Mesenchymal stem cell (in vitro differentiated cells and primary cell): ENCODE measurements around the gene MAP6.

Experiments
- DNase-seq: peaks from one replicate; pipeline ENCODE4 v3.0.0-alpha.2; 2013
- H2AFZ ChIP-seq: one replicate; pipeline ENCODE4 v1.6.1; 2013; ENCODE audit warnings: low read depth, mild to moderate bottlenecking, control low read depth, inconsistent platforms, low read length, moderate library complexity
- H2AK5ac ChIP-seq: 2 replicates; pipeline ENCODE4 v1.6.1; 2013; ENCODE audit warnings: low read length, moderate library complexity, mild to moderate bottlenecking, inconsistent platforms; ENCODE audit not compliant: severe bottlenecking
- H2BK120ac ChIP-seq: one replicate; pipeline ENCODE4 v1.6.1; 2013; ENCODE audit warnings: low read depth, mild to moderate bottlenecking, inconsistent platforms, low read length, moderate library complexity
- H2BK12ac ChIP-seq, 2 experiments: one replicate each; pipeline ENCODE4 v1.6.1; 2013; ENCODE audit warnings: inconsistent platforms in 2 of 2, low read length in 2 of 2, mild to moderate bottlenecking in 2 of 2, moderate library complexity in 2 of 2, control low read depth in 1 of 2
- H2BK15ac ChIP-seq: one replicate; pipeline ENCODE4 v1.6.1; 2013; ENCODE audit warnings: mild to moderate bottlenecking, low read depth, inconsistent platforms; ENCODE audit not compliant: poor library complexity, severe bottlenecking
- H2BK5ac ChIP-seq: 2 replicates; pipeline ENCODE4 v1.6.1; 2013; ENCODE audit warnings: low read depth, mild to moderate bottlenecking, low read length, control low read depth, inconsistent platforms; ENCODE audit not compliant: poor library complexity, severe bottlenecking
- H3K14ac ChIP-seq, 2 experiments: one replicate each; pipeline ENCODE4 v1.6.1; 2013; ENCODE audit warnings: inconsistent platforms in 2 of 2, low read length in 2 of 2, control low read depth in 1 of 2, mild to moderate bottlenecking in 1 of 2, moderate library complexity in 1 of 2
- H3K18ac ChIP-seq, 2 experiments: one replicate each; pipeline ENCODE4 v1.6.1; 2013; ENCODE audit warnings: inconsistent platforms in 2 of 2, low read length in 2 of 2, control low read depth in 1 of 2, low read depth in 1 of 2, mild to moderate bottlenecking in 1 of 2
- H3K23ac ChIP-seq, 2 experiments: one replicate each; pipeline ENCODE4 v1.6.1; 2013; ENCODE audit warnings: inconsistent platforms in 2 of 2, low read length in 2 of 2, mild to moderate bottlenecking in 2 of 2, moderate library complexity in 2 of 2, control low read depth in 1 of 2
- H3K27ac ChIP-seq: 2 replicates; pipeline ENCODE4 v1.5.1; 2013; ENCODE audit warnings: mild to moderate bottlenecking, moderate library complexity, low read length, control low read depth, inconsistent platforms; ENCODE audit not compliant: poor library complexity, severe bottlenecking
- H3K27me3 ChIP-seq, 2 experiments: 2 replicates each; pipeline versions ENCODE4 v1.6.1 to v1.7.0; 2013; ENCODE audit warnings: low read length in 2 of 2, mild to moderate bottlenecking in 2 of 2, moderate library complexity in 2 of 2, control low read depth in 1 of 2, inconsistent platforms in 1 of 2; ENCODE audit not compliant: control insufficient read depth in 1 of 2, insufficient read depth in 1 of 2
- H3K36me3 ChIP-seq, 2 experiments: 2 replicates each; pipeline versions ENCODE4 v1.6.1 to v1.7.0; 2013; ENCODE audit warnings: low read length in 2 of 2, control low read depth in 1 of 2, inconsistent platforms in 1 of 2, low read depth in 1 of 2, mild to moderate bottlenecking in 1 of 2; ENCODE audit not compliant: insufficient read depth in 2 of 2, control insufficient read depth in 1 of 2
- H3K4ac ChIP-seq, 2 experiments: one replicate each; pipeline ENCODE4 v1.6.1; 2013; ENCODE audit warnings: inconsistent platforms in 2 of 2, low read length in 2 of 2, mild to moderate bottlenecking in 2 of 2, moderate library complexity in 2 of 2, control low read depth in 1 of 2, low read depth in 1 of 2
- H3K4me1 ChIP-seq: 2 replicates; pipeline ENCODE4 v1.6.1; 2013; ENCODE audit warnings: low read depth, low read length, control low read depth; ENCODE audit not compliant: control insufficient read depth, insufficient read depth
- H3K4me2 ChIP-seq: 2 replicates; pipeline ENCODE4 v1.6.1; 2013; ENCODE audit warnings: low read length, mild to moderate bottlenecking, inconsistent platforms; ENCODE audit not compliant: poor library complexity, severe bottlenecking
- H3K4me3 ChIP-seq, 2 experiments: 2 replicates each; pipeline versions ENCODE4 v1.5.1 to v1.7.0; 2013; ENCODE audit warnings: low read length in 2 of 2, mild to moderate bottlenecking in 2 of 2, control low read depth in 1 of 2, low read depth in 1 of 2; ENCODE audit not compliant: insufficient read depth in 1 of 2
- H3K79me1 ChIP-seq: replicated peaks from 2 replicates; pipeline ENCODE4 v1.6.1; 2013; ENCODE audit warnings: mild to moderate bottlenecking, control low read depth, low read length, inconsistent platforms; ENCODE audit not compliant: poor library complexity, severe bottlenecking
- H3K9ac ChIP-seq: 2 replicates; pipeline ENCODE4 v1.7.0; 2013; ENCODE audit warnings: mild to moderate bottlenecking, low read length, moderate library complexity
- H3K9me3 ChIP-seq: 2 replicates; pipeline ENCODE4 v1.7.0; 2013; ENCODE audit warnings: mild to moderate bottlenecking, low read length; ENCODE audit not compliant: control insufficient read depth
- H4K8ac ChIP-seq: one replicate; pipeline ENCODE4 v1.6.1; 2013; ENCODE audit warnings: inconsistent platforms, mild to moderate bottlenecking, low read length, moderate library complexity
- H4K91ac ChIP-seq: one replicate; pipeline ENCODE4 v1.6.1; 2013; ENCODE audit warnings: mild to moderate bottlenecking, low read length, inconsistent platforms
- whole genome bisulfite sequencing: methylation state at CpG from one replicate; pipeline ENCODE4 v1.1.7; 2013; ENCODE audit warnings: mixed read lengths; 5-methylcytosine and 5-hydroxymethylcytosine counted together

MAP6 gene

GRCh38 chr11:75714211-75714610 is 45.4 kb upstream of the MAP6 start:
- Histone ChIP-seq H3K9ac (no peak overlapping the region), H2BK12ac (no peak overlapping the region), H3K4me1 (no peaks in the 10 kb centered on the region), H3K4ac (no peak overlapping the region), H3K36me3 (no peaks in the 10 kb centered on the region), H3K4me2 (no peak overlapping the region), H3K79me1 (no peaks in the 10 kb centered on the region), H4K8ac (no peak overlapping the region), H3K23ac (no peak overlapping the region), H3K27ac (no peak overlapping the region), H2BK15ac (no peak overlapping the region), H3K27me3 (peaks cover 8 to 51% of the 10 kb centered on the region in 2 experiments), H3K18ac (no peak overlapping the region), H2BK5ac (no peak overlapping the region), H2AFZ (no peak overlapping the region), H3K4me3 (no peak overlapping the region), H2AK5ac (no peak overlapping the region), H3K9me3 (no peaks in the 10 kb centered on the region), H2BK120ac (no peak overlapping the region), H4K91ac (no peak overlapping the region), H3K14ac (no peak overlapping the region)
- DNase-seq, result no peak
- 91% methylated on average over 9 of the region's 9 CpGs for WGBS

- H3K4me3 ChIP-seq, result peak overlapping the region in 1 of 2 experiments; percentile 33
- no peaks in the 10 kb centered on the region for H3K9me3 ChIP-seq
- no peak overlapping the region for H2BK15ac ChIP-seq
- WGBS, result 4% methylated on average over 15 of the region's 17 CpGs
- peaks cover 5% of the 10 kb centered on the region for H3K4me1 ChIP-seq
- H3K18ac ChIP-seq, result no peak overlapping the region
- no peak overlapping the region for H2BK5ac ChIP-seq
- H3K27me3 ChIP-seq, result peaks cover 0 to 3% of the 10 kb centered on the region in 2 experiments
- no peaks in the 10 kb centered on the region for H3K79me1 ChIP-seq
- H3K9ac ChIP-seq, result no peak overlapping the region
- H3K14ac ChIP-seq, result no peak overlapping the region
- H3K4ac ChIP-seq, result no peak overlapping the region
- no peak overlapping the region for H2AFZ ChIP-seq
- no peak overlapping the region for H3K27ac ChIP-seq
- no peak overlapping the region for H3K4me2 ChIP-seq
- no peak overlapping the region for H4K8ac ChIP-seq
- H2AK5ac ChIP-seq, result no peak overlapping the region
- peak; percentile 70 for DNase-seq
- no peak overlapping the region for H2BK12ac ChIP-seq
- H3K36me3 ChIP-seq, result no peaks in the 10 kb centered on the region
- no peak overlapping the region for H2BK120ac ChIP-seq
- H4K91ac ChIP-seq, result no peak overlapping the region
- H3K23ac ChIP-seq, result no peak overlapping the region
Measured at GRCh38 chr11:75706260-75706729, 37.5 kb upstream of the MAP6 start.

- H3K4ac ChIP-seq, result no peak overlapping the region
- H3K4me3 ChIP-seq, result no peak overlapping the region
- no peak overlapping the region for H2BK15ac ChIP-seq
- H3K23ac ChIP-seq, result no peak overlapping the region
- WGBS, result 83% methylated on average over 3 of the region's 3 CpGs
- no peaks in the 10 kb centered on the region for H3K79me1 ChIP-seq
- H3K4me1 ChIP-seq, result peaks cover 5% of the 10 kb centered on the region
- DNase-seq, result no peak
- H2AFZ ChIP-seq, result no peak overlapping the region
- no peak overlapping the region for H3K14ac ChIP-seq
- H4K8ac ChIP-seq, result no peak overlapping the region
- H2BK5ac ChIP-seq, result no peak overlapping the region
- no peaks in the 10 kb centered on the region for H3K9me3 ChIP-seq
- no peak overlapping the region for H4K91ac ChIP-seq
- H3K4me2 ChIP-seq, result no peak overlapping the region
- H2BK120ac ChIP-seq, result no peak overlapping the region
- no peak overlapping the region for H2BK12ac ChIP-seq
- no peaks in the 10 kb centered on the region for H3K36me3 ChIP-seq
- H2AK5ac ChIP-seq, result no peak overlapping the region
- no peak overlapping the region for H3K18ac ChIP-seq
- no peaks in the 10 kb centered on the region for H3K27me3 ChIP-seq
- no peak overlapping the region for H3K27ac ChIP-seq
- no peak overlapping the region for H3K9ac ChIP-seq
Measured at GRCh38 chr11:75705541-75705940, 36.7 kb upstream of the MAP6 start.

- Histone ChIP-seq H3K4me2 (no peak overlapping the region), H3K79me1 (no peaks in the 10 kb centered on the region)
Measured at GRCh38 chr11:75703695-75704237, 34.9 kb upstream of the MAP6 start.

More at GRCh38 chr11:75703695-75704237, 34.9 kb upstream of the MAP6 start:
- H2BK15ac ChIP-seq, result no peak overlapping the region
- no peaks in the 10 kb centered on the region for H3K9me3 ChIP-seq
- H2AK5ac ChIP-seq, result no peak overlapping the region
- H2BK120ac ChIP-seq, result no peak overlapping the region
- no peak overlapping the region for H3K14ac ChIP-seq
- H3K18ac ChIP-seq, result no peak overlapping the region
- no peak overlapping the region for H2BK5ac ChIP-seq
- no peak overlapping the region for H3K23ac ChIP-seq
- no peak overlapping the region for H3K27ac ChIP-seq
- no peak overlapping the region for H3K9ac ChIP-seq
- no peaks in the 10 kb centered on the region for H3K36me3 ChIP-seq
- no peak overlapping the region for H4K8ac ChIP-seq
- no peak overlapping the region for H2AFZ ChIP-seq
- no peak overlapping the region for H4K91ac ChIP-seq
- peaks cover 5% of the 10 kb centered on the region for H3K4me1 ChIP-seq
- no peak for DNase-seq
- no peak overlapping the region for H3K4ac ChIP-seq
- H3K4me3 ChIP-seq, result no peak overlapping the region
- H2BK12ac ChIP-seq, result no peak overlapping the region
- 70% methylated on average over 7 of the region's 7 CpGs for WGBS
- no peaks in the 10 kb centered on the region for H3K27me3 ChIP-seq
